GM08714 (cell line): ENCODE results near the gene MALL.
"Not testable (repeated sequence)": the region's sequence is repeated elsewhere in the genome, so short reads cannot be mapped to it uniquely, and the experiment has no call there.

ENCODE experiments used
- H3K4me3 ChIP-seq: fragments of 200-500 bp; sonication (Bioruptor generic); 2 replicates; pipeline ENCODE4 v1.5.1; 2014; ENCODE audit warnings: mild to moderate bottlenecking, low read length, inconsistent platforms
- ZNF274 ChIP-seq: IDR thresholded peaks from 2 replicates; pipeline ENCODE4 v1.6.1; 2012; ENCODE audit warnings: mild to moderate bottlenecking, low read depth, low read length

Gene MALL

DNA sequence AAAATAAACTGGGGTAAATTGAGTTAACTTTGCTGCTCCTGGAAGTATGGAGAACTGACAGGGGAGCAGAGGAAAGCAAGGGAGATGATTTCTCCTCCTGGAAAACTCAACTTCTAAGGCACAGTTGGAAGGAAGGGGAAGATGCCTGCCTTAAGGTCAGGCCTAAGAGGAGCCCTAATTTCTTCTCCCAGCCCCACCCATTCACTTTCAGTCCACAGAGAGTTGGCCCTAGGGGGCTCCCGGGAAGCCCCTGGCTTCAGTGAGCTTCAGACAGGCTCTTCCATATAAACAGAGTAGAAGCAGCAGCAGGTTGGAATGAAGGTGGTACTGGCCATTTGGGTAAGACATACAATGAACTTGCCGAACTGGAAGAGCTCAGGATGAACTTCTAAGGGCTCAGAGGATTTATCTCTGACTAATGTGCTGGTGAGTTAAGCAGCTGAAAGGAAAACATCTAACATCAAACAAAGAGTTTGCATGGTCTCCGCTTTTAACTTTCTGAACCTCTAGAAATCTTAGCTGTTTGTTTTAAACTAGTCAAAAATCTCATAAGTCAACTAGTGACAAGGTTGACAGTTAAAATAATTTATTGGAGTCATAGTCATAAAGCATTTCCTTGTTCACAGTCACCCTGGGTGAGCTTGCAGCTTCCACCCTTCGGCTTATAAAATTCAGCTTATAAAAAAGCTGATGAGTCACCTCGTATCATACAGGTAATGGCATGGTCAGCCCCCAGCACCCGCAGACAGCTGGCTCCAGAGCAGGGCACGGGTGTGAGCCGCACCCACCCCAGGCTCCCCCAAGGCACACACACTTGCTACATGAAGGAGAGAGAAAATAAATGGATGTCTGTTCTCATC lies 9.8 kb downstream of the MALL start:
- H3K4me3 ChIP-seq: no peak overlapping the region
- no peak for TF ChIP-seq ZNF274

- no peak overlapping the region for H3K4me3 ChIP-seq
- TF ChIP-seq ZNF274: no peak
These were observed 10.4 kb downstream of the MALL start for GRCh38 chr2:110105183-110105582.

GRCh38 chr2:110104025-110104771 lies 11.4 kb downstream of the MALL start:
- no peak for TF ChIP-seq ZNF274
- H3K4me3 ChIP-seq: no peak overlapping the region

- TF ChIP-seq ZNF274: no peak
- H3K4me3 ChIP-seq: no peak overlapping the region
These were observed 12.3 kb downstream of the MALL start for GRCh38 chr2:110103061-110103961.

GRCh38 chr2:110101901-110102803 lies 13.5 kb downstream of the MALL start:
- TF ChIP-seq ZNF274: no peak
- no peak overlapping the region for H3K4me3 ChIP-seq

DNA sequence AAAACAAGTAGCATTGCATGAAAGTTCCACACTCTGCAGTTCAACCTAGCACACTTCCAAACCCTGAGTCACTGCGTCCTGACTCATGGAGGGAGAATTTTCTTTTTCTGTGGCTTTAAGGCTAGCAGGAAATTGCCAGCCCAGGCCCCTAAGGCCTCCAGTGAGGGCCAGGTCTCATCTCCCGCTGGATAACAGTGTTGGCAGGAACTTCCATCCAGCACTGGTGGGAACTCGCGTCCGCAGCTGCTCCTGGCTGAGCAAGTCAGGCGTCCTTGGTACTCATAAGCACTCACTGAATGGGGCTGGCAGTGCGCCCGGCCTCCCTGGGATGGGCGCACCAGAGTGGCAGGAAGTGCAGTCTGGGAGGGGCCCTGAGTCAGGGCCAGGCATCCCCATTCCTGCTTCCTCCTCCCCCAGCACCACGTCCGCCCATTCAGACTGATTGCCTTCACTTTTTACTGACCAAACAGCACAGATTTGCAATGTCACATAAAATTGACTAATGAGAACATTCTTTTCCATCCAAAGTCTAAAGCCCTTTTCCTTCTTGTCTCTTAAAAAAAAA lies 14.3 kb downstream of the MALL start:
- no peak for TF ChIP-seq ZNF274
- no peak overlapping the region for H3K4me3 ChIP-seq

DNA sequence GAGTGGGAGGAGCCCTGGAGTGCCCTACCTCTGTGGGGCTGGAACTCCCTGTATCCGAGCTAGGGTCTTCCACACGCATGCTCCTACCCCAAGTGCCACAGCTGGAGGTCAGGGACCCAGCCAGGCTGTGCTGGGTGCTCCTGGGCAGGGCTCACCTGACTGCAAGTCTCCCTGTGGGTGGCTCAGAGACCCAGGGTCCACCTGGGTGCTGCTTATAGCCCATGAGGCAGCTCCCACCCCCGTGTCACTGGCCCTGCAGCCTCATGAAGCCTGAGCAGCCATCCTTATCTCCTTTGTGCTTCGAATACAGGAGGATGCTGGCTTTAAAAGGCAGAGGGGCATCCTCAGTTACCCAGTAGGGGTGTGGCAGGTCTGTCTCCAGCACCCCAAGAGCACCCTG lies 14.7 kb downstream of the MALL start:
- H3K4me3 ChIP-seq: not testable (repeated sequence)

DNA sequence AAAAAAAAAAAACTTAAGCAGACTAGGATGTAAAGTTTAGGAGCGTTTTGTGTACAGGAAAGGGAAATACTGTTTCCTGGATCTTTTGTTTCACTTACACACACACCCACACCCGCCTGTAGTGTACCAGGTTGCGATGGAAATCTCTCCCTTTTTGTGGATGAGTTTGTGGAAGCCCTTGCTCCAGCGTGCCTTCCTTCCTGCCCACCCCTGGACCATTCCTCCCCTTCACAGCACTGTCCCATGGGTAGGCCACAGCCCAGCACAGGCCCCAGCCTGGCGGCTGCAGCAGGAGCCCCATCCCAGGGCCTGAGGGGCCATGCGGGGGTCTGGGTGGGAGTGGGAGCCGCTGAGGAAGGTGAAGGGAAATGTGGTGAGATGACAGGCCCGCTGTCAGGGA lies 15.1 kb downstream of the MALL start:
- TF ChIP-seq ZNF274: no peak
- no peak overlapping the region for H3K4me3 ChIP-seq

- TF ChIP-seq ZNF274: no peak
- H3K4me3 ChIP-seq: no peak overlapping the region
These were observed 16.0 kb downstream of the MALL start for GRCh38 chr2:110099471-110100225.

DNA sequence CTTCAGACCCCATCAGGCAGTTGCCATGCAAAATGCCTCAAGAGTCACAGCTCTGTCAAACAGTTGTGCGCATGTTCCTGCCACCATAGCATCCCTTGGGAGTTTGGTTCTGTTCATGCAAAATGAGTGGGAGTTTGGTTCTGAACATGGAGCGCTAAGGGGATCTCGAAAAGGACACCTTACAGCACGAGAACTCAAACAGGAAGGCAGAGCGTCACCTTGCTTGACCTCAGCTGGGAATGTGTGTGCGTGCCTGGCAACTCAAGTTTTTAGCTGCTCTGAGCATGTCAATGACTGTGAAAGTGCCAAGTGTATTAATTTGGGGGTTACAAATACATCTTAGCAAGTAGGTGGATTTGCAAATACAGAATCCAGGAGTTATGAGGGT lies 16.6 kb downstream of the MALL start:
- no peak overlapping the region for H3K4me3 ChIP-seq
- no peak for TF ChIP-seq ZNF274

- TF ChIP-seq ZNF274: no peak
- H3K4me3 ChIP-seq: no peak overlapping the region
These were observed 18.0 kb downstream of the MALL start for GRCh38 chr2:110097506-110098220.
